Right lobe of liver (tissue), 6 donors: Measurements from ENCODE around the gene CALR. TPM values are rescaled to one million over a fixed set of nuclear protein-coding genes. Genes with fewer than 3 reads are reported as not detected.

ENCODE experiments used
- ATAC-seq, 4 donors: fragments of 200-7000 bp; cut with Tn5 transposase; one replicate each; pipeline ENCODE4 v1.9.1; 2020; ENCODE audit warnings: mild to moderate bottlenecking in 4 of 4, moderate library complexity in 4 of 4
- DNase-seq, 3 donors: peaks; one replicate each; pipeline ENCODE4 v3.0.0-alpha.2; 2020
- H3K27ac ChIP-seq, 3 donors: fragments of 200-600 bp; one replicate each; pipeline ENCODE4 v1.8.0; 2022
- H3K27me3 ChIP-seq, 2 donors: fragments of 200-600 bp; one replicate each; pipeline ENCODE4 v1.8.0; 2022
- H3K36me3 ChIP-seq, 4 donors: fragments of 200-600 bp; sonication (generic) in 1 of 4; one replicate each; pipeline versions ENCODE4 v1.5.1 to v1.8.0; 2017 to 2022; ENCODE audit warnings: control low read depth in 1 of 4
- H3K4me1 ChIP-seq, 4 donors: fragments of 200-600 bp; sonication (generic) in 1 of 4; one replicate each; pipeline versions ENCODE4 v1.5.1 to v1.8.0; 2017 to 2022; ENCODE audit warnings: control low read depth in 1 of 4
- H3K4me3 ChIP-seq, 3 donors: fragments of 200-600 bp; one replicate each; pipeline ENCODE4 v1.8.0; 2022
- H3K9me3 ChIP-seq, 4 donors: fragments of 200-600 bp; sonication (generic) in 1 of 4; one replicate each; pipeline versions ENCODE4 v1.5.1 to v1.8.0; 2017 to 2022; ENCODE audit warnings: control low read depth in 1 of 4
- CTCF ChIP-seq, 4 donors: fragments of 200-600 bp in 3 of 4; fragments of 450-650 bp in 1 of 4; IDR thresholded peaks; one replicate each; pipeline versions ENCODE4 v1.5.1 to v1.8.0; 2016 to 2022; ENCODE audit warnings: antibody characterized with exemption in 4 of 4, mild to moderate bottlenecking in 2 of 4
- POLR2A ChIP-seq: fragments of 450-650 bp; IDR thresholded peaks from one replicate; pipeline ENCODE4 v1.6.1; 2017; ENCODE audit warnings: antibody characterized with exemption, mild to moderate bottlenecking
- WGBS: methylation state at CpG from one replicate; pipeline ENCODE4 v1.1.6; 2018; ENCODE audit warnings: low coverage, low lambda C conversion rate; ENCODE audit not compliant: insufficient coverage; ENCODE audit errors: missing lambda C conversion rate; 5-methylcytosine and 5-hydroxymethylcytosine counted together
- intact Hi-C, 2 donors: fragments of 100-400 bp; cut with DNase I; formaldehyde crosslinking; loops; one replicate each; pipeline versions ENCODE4 v1.11.2 to v1.14.1; 2022
- total RNA-seq, 6 experiments: library from RNA; depleted of rRNA in 2 of 6; stranded (reverse); fragments of >200 nt in 2 of 6; fragmentation: NEBNext Ultra II Directional in 3 of 6; extraction: Animal tissue kit (Norgen Biotek cat#: 25700) in 3 of 6; gene quantifications; one replicate each; pipeline versions ENCODE4 v1.1.0 to v1.2.4, GENCODE V29; 2016 to 2023
- donor health status: DM: no; HTN: yes; CAD: no.
- donor health status: DM: no; HTN: no; CAD: no.
- donor health status: DM: no; HTN: no; CAD: no.
- donor health status: DM: no; HTN: yes; CAD: no.
- donor health status: DM: no; HTN: yes; CAD: no.

The CALR gene
- total RNA-seq, 6 experiments from 2014 or later: 771 to 1,471 (median 1,008) TPM

- H3K27me3 ChIP-seq: no peaks in the 10 kb centered on the region
- peaks cover 0 to under 1% (median 0%) of the 10 kb centered on the region in 4 donors for H3K4me1 ChIP-seq
- ATAC-seq: no peak
- no peak overlapping the region for H3K4me3 ChIP-seq
- DNase-seq: no peak
- no peaks in the 10 kb centered on the region for H3K36me3 ChIP-seq
- intact Hi-C loops: loop anchor here in 1 of 2 donors (5.0 kb wide), 2 partner anchors 55 to 110 kb away; no protein-coding TSS in a partner anchor
- H3K9me3 ChIP-seq: no peaks in the 10 kb centered on the region
- TF ChIP-seq CTCF (IDR thresholded peaks at IDR 0.05) (no peak), POLR2A (no peak)
- no peak overlapping the region for H3K27ac ChIP-seq
- WGBS: 83% methylated on average over 5 of the region's 6 CpGs
These were observed 44.2 kb downstream of the CALR start for GRCh38 chr19:12982648-12983047.

GRCh38 chr19:12983091-12983490 is 44.7 kb downstream of the CALR start:
- DNase-seq: no peak
- intact Hi-C loops: loop anchor here in 1 of 2 donors (5.0 kb wide), 2 partner anchors 54 to 109 kb away; no protein-coding TSS in a partner anchor
- no peak overlapping the region for H3K4me3 ChIP-seq

GRCh38 chr19:12983542-12984142 is 45.2 kb downstream of the CALR start:
- intact Hi-C loops: loop anchor here in 1 of 2 donors (5.0 kb wide), 2 partner anchors 54 to 109 kb away; no protein-coding TSS in a partner anchor
- no peaks in the 10 kb centered on the region for H3K27me3 ChIP-seq
- no peak overlapping the region for H3K27ac ChIP-seq
- no peaks in the 10 kb centered on the region for H3K4me1 ChIP-seq
- TF ChIP-seq CTCF (IDR thresholded peaks at IDR 0.05): peak; percentile 92 to 99 (median 97)
- no peak for TF ChIP-seq POLR2A
- H3K4me3 ChIP-seq: no peak overlapping the region
- peak; percentile 88 to 99 (median 90) for ATAC-seq
- 9% methylated on average over 39 of the region's 51 CpGs for WGBS
- no peaks in the 10 kb centered on the region for H3K9me3 ChIP-seq
- peak; percentile 81 to 84 (median 83) for DNase-seq
- no peaks in the 10 kb centered on the region for H3K36me3 ChIP-seq

More at GRCh38 chr19:12983091-12983490, 44.7 kb downstream of the CALR start:
- ATAC-seq: no peak
- Histone ChIP-seq H3K9me3 (no peaks in the 10 kb centered on the region), H3K36me3 (no peaks in the 10 kb centered on the region), H3K4me1 (no peaks in the 10 kb centered on the region), H3K27me3 (no peaks in the 10 kb centered on the region), H3K27ac (no peak overlapping the region)
- 34% methylated on average over 10 of the region's 10 CpGs for WGBS
- TF ChIP-seq CTCF (IDR thresholded peaks at IDR 0.05) (no peak), POLR2A (no peak)

- Histone ChIP-seq H3K27me3 (no peaks in the 10 kb centered on the region), H3K36me3 (no peaks in the 10 kb centered on the region), H3K27ac (no peak overlapping the region), H3K9me3 (no peaks in the 10 kb centered on the region), H3K4me3 (no peak overlapping the region), H3K4me1 (no peaks in the 10 kb centered on the region)
- TF ChIP-seq CTCF (IDR thresholded peaks at IDR 0.05) (no peak), POLR2A (no peak)
- ATAC-seq (no peak), DNase-seq (no peak)
- intact Hi-C loops: loop anchor here in 1 of 2 donors (5.0 kb wide), 2 partner anchors 53 to 108 kb away; no protein-coding TSS in a partner anchor
- WGBS: 69% methylated on average over 1 of the region's 3 CpGs
These were observed 45.8 kb downstream of the CALR start for GRCh38 chr19:12984143-12984627.
